ENCODE results near the gene NFIB. TPM values are rescaled to one million over a fixed set of nuclear protein-coding genes. Genes with fewer than 3 reads are reported as not detected.

The NFIB gene
- total and polyA plus RNA-seq, 7 experiments from 2014 or later = 0.32 TPM; not detected in 6

- Mint-ChIP-seq H3K4me1 (no peaks in the 10 kb centered on the region), H3K9me3 (peaks cover 0 to 2% (median 0%) of the 10 kb centered on the region in 11 donors), H3K36me3 (no peaks in the 10 kb centered on the region), H3K4me3 (no peak overlapping the region), H3K27me3 (peaks cover 0 to under 1% (median 0%) of the 10 kb centered on the region in 5 donors), H3K27ac (no peak overlapping the region)
- POLR2A ChIA-PET = no interaction called here
- Histone ChIP-seq H3K27me3 (ENCODE audit: control insufficient read depth in 2 of 2, insufficient read depth in 2 of 2, low read length in 2 of 2) (no peaks in the 10 kb centered on the region), H3K9me3 (ENCODE audit: control insufficient read depth in 2 of 3, low read length in 3 of 3) (no peaks in the 10 kb centered on the region), H3K27ac (ENCODE audit: low read depth, low read length) (no peak overlapping the region), H3K4me1 (ENCODE audit: control insufficient read depth in 2 of 2, insufficient read depth in 2 of 2, low read length in 2 of 2) (no peaks in the 10 kb centered on the region), H3K4me3 (ENCODE audit: low read length) (no peak overlapping the region), H3K36me3 (ENCODE audit: control insufficient read depth in 2 of 3, insufficient read depth in 3 of 3, low read length in 3 of 3) (no peaks in the 10 kb centered on the region)
- CTCF ChIA-PET = no interaction called here
- ATAC-seq (no peak), DNase-seq (no peak)
- intact Hi-C loops (cut with micrococcal nuclease) = no loop called here
Measured at GRCh38 chr9:14131356-14132088, 182.4 kb downstream of the NFIB start.

GRCh38 chr9:14127656-14128055, 186.3 kb downstream of the NFIB start:
- Mint-ChIP-seq H3K27ac (no peak overlapping the region), H3K36me3 (no peaks in the 10 kb centered on the region), H3K4me1 (no peaks in the 10 kb centered on the region), H3K4me3 (no peak overlapping the region), H3K9me3 (peaks cover 0 to 5% (median under 1%) of the 10 kb centered on the region in 11 donors), H3K27me3 (peaks cover 0 to 6% (median 0%) of the 10 kb centered on the region in 5 donors)
- Histone ChIP-seq H3K27ac (ENCODE audit: low read depth, low read length) (no peak overlapping the region), H3K36me3 (ENCODE audit: control insufficient read depth in 2 of 3, insufficient read depth in 3 of 3, low read length in 3 of 3) (no peaks in the 10 kb centered on the region), H3K9me3 (ENCODE audit: control insufficient read depth in 2 of 3, low read length in 3 of 3) (no peaks in the 10 kb centered on the region), H3K4me3 (ENCODE audit: low read length) (no peak overlapping the region), H3K27me3 (ENCODE audit: control insufficient read depth in 2 of 2, insufficient read depth in 2 of 2, low read length in 2 of 2) (no peaks in the 10 kb centered on the region), H3K4me1 (ENCODE audit: control insufficient read depth in 2 of 2, insufficient read depth in 2 of 2, low read length in 2 of 2) (no peaks in the 10 kb centered on the region)
- intact Hi-C loops (cut with micrococcal nuclease) = no loop called here
- ChIA-PET POLR2A (no interaction called here), CTCF (interaction anchor here (0.7 kb wide), 1 partner anchor 163 kb away, joined by 3 read pairs; no protein-coding TSS in a partner anchor)
- no peak for DNase-seq
- ATAC-seq = no peak

- no peak for ATAC-seq
Measured at GRCh38 chr9:14119694-14120514, 194.0 kb downstream of the NFIB start.

GRCh38 chr9:14112226-14112625, 201.7 kb downstream of the NFIB start:
- no peak overlapping the region for H3K27ac ChIP-seq (ENCODE audit: low read depth, low read length)
- H3K4me1 Mint-ChIP-seq = no peaks in the 10 kb centered on the region
- H3K4me3 ChIP-seq (ENCODE audit: low read length) = no peak overlapping the region
- CTCF ChIA-PET = no interaction called here
- H3K27ac Mint-ChIP-seq = no peak overlapping the region
- H3K36me3 Mint-ChIP-seq = no peaks in the 10 kb centered on the region
- no peaks in the 10 kb centered on the region for H3K4me1 ChIP-seq (ENCODE audit: control insufficient read depth in 2 of 2, insufficient read depth in 2 of 2, low read length in 2 of 2)
- H3K27me3 Mint-ChIP-seq = no peaks in the 10 kb centered on the region
- intact Hi-C loops (cut with micrococcal nuclease) = no loop called here
- no peak overlapping the region for H3K4me3 Mint-ChIP-seq
- peaks cover 0 to 5% (median 0%) of the 10 kb centered on the region in 11 donors for H3K9me3 Mint-ChIP-seq
- no peaks in the 10 kb centered on the region for H3K9me3 ChIP-seq (ENCODE audit: control insufficient read depth in 2 of 3, low read length in 3 of 3)
- POLR2A ChIA-PET = no interaction called here
- ATAC-seq (no peak), DNase-seq (no peak)
- H3K27me3 ChIP-seq (ENCODE audit: control insufficient read depth in 2 of 2, insufficient read depth in 2 of 2, low read length in 2 of 2) = no peaks in the 10 kb centered on the region
- H3K36me3 ChIP-seq (ENCODE audit: control insufficient read depth in 2 of 3, insufficient read depth in 3 of 3, low read length in 3 of 3) = no peaks in the 10 kb centered on the region

More at GRCh38 chr9:14119694-14120514, 194.0 kb downstream of the NFIB start:
- DNase-seq = no peak
- H3K4me3 Mint-ChIP-seq = no peak overlapping the region
- no peaks in the 10 kb centered on the region for H3K9me3 ChIP-seq (ENCODE audit: control insufficient read depth in 2 of 3, low read length in 3 of 3)
- no peaks in the 10 kb centered on the region for H3K36me3 Mint-ChIP-seq
- peaks cover 0 to 4% (median 0%) of the 10 kb centered on the region in 5 donors for H3K27me3 Mint-ChIP-seq
- POLR2A ChIA-PET = no interaction called here
- CTCF ChIA-PET = no interaction called here
- no peak overlapping the region for H3K4me3 ChIP-seq (ENCODE audit: low read length)
- no peak overlapping the region for H3K27ac Mint-ChIP-seq
- no peaks in the 10 kb centered on the region for H3K4me1 ChIP-seq (ENCODE audit: control insufficient read depth in 2 of 2, insufficient read depth in 2 of 2, low read length in 2 of 2)
- intact Hi-C loops (cut with micrococcal nuclease) = no loop called here
- H3K27ac ChIP-seq (ENCODE audit: low read depth, low read length) = no peak overlapping the region
- no peaks in the 10 kb centered on the region for H3K27me3 ChIP-seq (ENCODE audit: control insufficient read depth in 2 of 2, insufficient read depth in 2 of 2, low read length in 2 of 2)
- no peaks in the 10 kb centered on the region for H3K4me1 Mint-ChIP-seq
- no peaks in the 10 kb centered on the region for H3K36me3 ChIP-seq (ENCODE audit: control insufficient read depth in 2 of 3, insufficient read depth in 3 of 3, low read length in 3 of 3)
- peaks cover 0 to 4% (median 0%) of the 10 kb centered on the region in 11 donors for H3K9me3 Mint-ChIP-seq

- DNase-seq (no peak), ATAC-seq (no peak)
- intact Hi-C loops (cut with micrococcal nuclease) = no loop called here
- Histone ChIP-seq H3K4me3 (ENCODE audit: low read length) (no peak overlapping the region), H3K9me3 (ENCODE audit: control insufficient read depth in 2 of 3, low read length in 3 of 3) (no peaks in the 10 kb centered on the region), H3K36me3 (ENCODE audit: control insufficient read depth in 2 of 3, insufficient read depth in 3 of 3, low read length in 3 of 3) (no peaks in the 10 kb centered on the region), H3K27ac (ENCODE audit: low read depth, low read length) (no peak overlapping the region), H3K27me3 (ENCODE audit: control insufficient read depth in 2 of 2, insufficient read depth in 2 of 2, low read length in 2 of 2) (no peaks in the 10 kb centered on the region), H3K4me1 (ENCODE audit: control insufficient read depth in 2 of 2, insufficient read depth in 2 of 2, low read length in 2 of 2) (no peaks in the 10 kb centered on the region)
- peaks cover 0 to 5% (median 0%) of the 10 kb centered on the region in 11 donors for H3K9me3 Mint-ChIP-seq
- H3K27me3 Mint-ChIP-seq = no peaks in the 10 kb centered on the region
- no peaks in the 10 kb centered on the region for H3K36me3 Mint-ChIP-seq
- H3K4me1 Mint-ChIP-seq = no peaks in the 10 kb centered on the region
- ChIA-PET CTCF (no interaction called here), POLR2A (no interaction called here)
- H3K4me3 Mint-ChIP-seq = no peak overlapping the region
- H3K27ac Mint-ChIP-seq = no peak overlapping the region
Measured at GRCh38 chr9:14111696-14112095, 202.2 kb downstream of the NFIB start.

GRCh38 chr9:14107977-14108376, 206.0 kb downstream of the NFIB start:
- DNase-seq = no peak
- no peak overlapping the region for H3K4me3 ChIP-seq (ENCODE audit: low read length)
- H3K27ac ChIP-seq (ENCODE audit: low read depth, low read length) = no peak overlapping the region
- no peak for ATAC-seq
- H3K27me3 Mint-ChIP-seq = no peaks in the 10 kb centered on the region
- H3K36me3 ChIP-seq (ENCODE audit: control insufficient read depth in 2 of 3, insufficient read depth in 3 of 3, low read length in 3 of 3) = no peaks in the 10 kb centered on the region
- no peaks in the 10 kb centered on the region for H3K36me3 Mint-ChIP-seq
- H3K27me3 ChIP-seq (ENCODE audit: control insufficient read depth in 2 of 2, insufficient read depth in 2 of 2, low read length in 2 of 2) = no peaks in the 10 kb centered on the region
- no peaks in the 10 kb centered on the region for H3K4me1 Mint-ChIP-seq
- intact Hi-C loops (cut with micrococcal nuclease) = loop anchor here in 1 of 2 donors (10.0 kb wide), 1 partner anchor 53 kb away; no protein-coding TSS in a partner anchor
- peaks cover 0 to 5% (median 0%) of the 10 kb centered on the region in 11 donors for H3K9me3 Mint-ChIP-seq
- no peak overlapping the region for H3K27ac Mint-ChIP-seq
- H3K4me3 Mint-ChIP-seq = no peak overlapping the region
- CTCF ChIA-PET = interaction anchor here (0.6 kb wide), 1 partner anchor 49 kb away, joined by 3 read pairs; no protein-coding TSS in a partner anchor
- POLR2A ChIA-PET = no interaction called here
- no peaks in the 10 kb centered on the region for H3K9me3 ChIP-seq (ENCODE audit: control insufficient read depth in 2 of 3, low read length in 3 of 3)
- no peaks in the 10 kb centered on the region for H3K4me1 ChIP-seq (ENCODE audit: control insufficient read depth in 2 of 2, insufficient read depth in 2 of 2, low read length in 2 of 2)

All from naive thymus-derived CD4-positive, alpha-beta T cell (primary cell).